IMR-90 (cell line): ENCODE measurements around the gene TIMM29. TPM values are rescaled to one million over a fixed set of nuclear protein-coding genes. Genes with fewer than 3 reads are reported as not detected.

Source experiments
- ATAC-seq: fragments of 200-7000 bp; cut with Tn5 transposase; 2 replicates; pipeline ENCODE4 v1.9.1; 2020; ENCODE audit warnings: low read depth, mild to moderate bottlenecking, moderate library complexity
- BruUV-seq: library from RNA; stranded (reverse); fragments of 400-500 nt; replicated peaks from 2 replicates; lab custom pipeline; 2021; lab: Mats Ljungman, UMichigan
- CTCF ChIA-PET: fragments of 300-600 bp; formaldehyde crosslinking; extraction: SDS; loops from one replicate; lab custom pipeline; 2021; ENCODE audit warnings: antibody characterized with exemption; lab: Yijun Ruan, JAX
- POLR2A ChIA-PET: fragments of 300-600 bp; sonication (Branson Sonifier 250); formaldehyde crosslinking; loops from one replicate; lab custom pipeline; 2022; ENCODE audit warnings: antibody characterized with exemption; ENCODE audit not compliant: unreplicated experiment; lab: Charles Lee
- DNase-seq: peaks from one replicate; pipeline ENCODE4 v3.0.0; 2013
- H2AFZ ChIP-seq: replicated peaks from 2 replicates; pipeline ENCODE3; 2013; ENCODE audit warnings: low read length, mild to moderate bottlenecking; ENCODE audit not compliant: poor library complexity
- H2AK5ac ChIP-seq: 2 replicates; pipeline ENCODE4 v1.6.1; 2013; ENCODE audit warnings: low read depth, low read length, inconsistent platforms
- H2AK9ac ChIP-seq: replicated peaks from 2 replicates; pipeline ENCODE3; 2013; ENCODE audit warnings: mild to moderate bottlenecking, low read depth, low read length, moderate library complexity; ENCODE audit not compliant: poor library complexity
- H2BK120ac ChIP-seq: 2 replicates; pipeline ENCODE4 v1.6.1; 2013; ENCODE audit warnings: low read depth, low read length, inconsistent platforms
- H2BK15ac ChIP-seq: 3 replicates; pipeline ENCODE4 v1.6.1; 2013; ENCODE audit warnings: low read depth, low read length, inconsistent platforms
- H2BK20ac ChIP-seq: 2 replicates; pipeline ENCODE4 v1.6.1; 2013; ENCODE audit warnings: low read depth, mild to moderate bottlenecking, inconsistent platforms, low read length, moderate library complexity
- H2BK5ac ChIP-seq: 2 replicates; pipeline ENCODE4 v1.6.1; 2013; ENCODE audit warnings: mild to moderate bottlenecking, low read depth, low read length, inconsistent platforms; ENCODE audit not compliant: poor library complexity, severe bottlenecking
- H3K14ac ChIP-seq: replicated peaks from 2 replicates; pipeline ENCODE4 v1.6.1; 2013; ENCODE audit warnings: low read depth, low read length, inconsistent platforms
- H3K18ac ChIP-seq: 2 replicates; pipeline ENCODE4 v1.6.1; 2013; ENCODE audit warnings: low read depth, low read length, control low read depth
- H3K23ac ChIP-seq: 2 replicates; pipeline ENCODE4 v1.6.1; 2013; ENCODE audit warnings: low read depth, low read length, inconsistent platforms
- H3K27ac ChIP-seq: 2 replicates; pipeline ENCODE4 v1.5.1; 2013; ENCODE audit warnings: mild to moderate bottlenecking, control low read depth, low read length; ENCODE audit not compliant: insufficient read depth
- H3K27me3 ChIP-seq: 2 replicates; pipeline ENCODE4 v1.6.1; 2013; ENCODE audit warnings: low read length; ENCODE audit not compliant: control insufficient read depth, insufficient read depth
- H3K36me3 ChIP-seq: 2 replicates; pipeline ENCODE4 v1.6.1; 2013; ENCODE audit warnings: low read length, mixed read lengths; ENCODE audit not compliant: control insufficient read depth, insufficient read depth
- H3K4ac ChIP-seq: 2 replicates; pipeline ENCODE4 v1.6.1; 2013; ENCODE audit warnings: low read depth, low read length, inconsistent platforms
- H3K4me1 ChIP-seq: 2 replicates; pipeline ENCODE4 v1.6.1; 2013; ENCODE audit warnings: low read length, mixed read lengths; ENCODE audit not compliant: control insufficient read depth, insufficient read depth
- H3K4me2 ChIP-seq: 2 replicates; pipeline ENCODE4 v1.6.1; 2013; ENCODE audit warnings: low read depth, mild to moderate bottlenecking, control low read depth, low read length, moderate library complexity
- H3K4me3 ChIP-seq: 2 replicates; pipeline ENCODE4 v1.5.1; 2013; ENCODE audit warnings: low read depth, mild to moderate bottlenecking, control low read depth, low read length, moderate library complexity; ENCODE audit not compliant: insufficient read depth
- H3K56ac ChIP-seq: 2 replicates; pipeline ENCODE4 v1.6.1; 2013; ENCODE audit warnings: low read length, inconsistent platforms; ENCODE audit not compliant: insufficient read depth; ENCODE audit errors: extremely low read depth
- H3K79me1 ChIP-seq, 2 experiments: 2 replicates each; pipeline ENCODE4 v1.6.1; 2013; ENCODE audit warnings: low read length in 2 of 2, inconsistent platforms in 1 of 2, low read depth in 1 of 2
- H3K9ac ChIP-seq: 2 replicates; pipeline ENCODE4 v1.6.1; 2013; ENCODE audit warnings: low read depth, low read length, control low read depth
- H3K9me1 ChIP-seq: 2 replicates; pipeline ENCODE4 v1.6.1; 2013; ENCODE audit warnings: low read length, inconsistent platforms; ENCODE audit not compliant: insufficient read depth
- H3K9me3 ChIP-seq: 2 replicates; pipeline ENCODE4 v1.6.1; 2013; ENCODE audit warnings: low read length; ENCODE audit not compliant: control insufficient read depth, insufficient read depth
- H4K20me1 ChIP-seq: 2 replicates; pipeline ENCODE4 v1.6.1; 2013; ENCODE audit warnings: low read length, inconsistent platforms; ENCODE audit not compliant: insufficient read depth
- H4K5ac ChIP-seq: 2 replicates; pipeline ENCODE4 v1.6.1; 2013; ENCODE audit warnings: mild to moderate bottlenecking, low read depth, low read length, control low read depth
- H4K8ac ChIP-seq, 2 experiments: 2 replicates each; pipeline ENCODE4 v1.6.1; 2013; ENCODE audit warnings: low read depth in 2 of 2, low read length in 2 of 2, control low read depth in 1 of 2, inconsistent platforms in 1 of 2
- H4K91ac ChIP-seq: 2 replicates; pipeline ENCODE4 v1.6.1; 2013; ENCODE audit warnings: low read depth, low read length, inconsistent platforms; ENCODE audit not compliant: insufficient read depth
- BHLHE40 ChIP-seq: fragments of 150-350 bp; IDR thresholded peaks from 2 replicates; pipeline ENCODE4 v1.6.1; 2016; ENCODE audit warnings: mild to moderate bottlenecking, low read depth, low read length
- CEBPB ChIP-seq: IDR thresholded peaks from 2 replicates; pipeline ENCODE4 v1.6.1; 2012; ENCODE audit warnings: low read depth, low read length, improper control_type of control experiment
- CHD1 ChIP-seq: IDR thresholded peaks from 2 replicates; pipeline ENCODE4 v1.6.1; 2012; ENCODE audit warnings: low read depth, low read length, improper control_type of control experiment
- CTCF ChIP-seq: conservative IDR thresholded peaks from 2 replicates; pipeline ENCODE4 v1.5.1; 2012; ENCODE audit warnings: mild to moderate bottlenecking, low read depth, low read length, improper control_type of control experiment
- FOS ChIP-seq: fragments of 150-350 bp; IDR thresholded peaks from 2 replicates; pipeline ENCODE4 v1.6.1; 2016; ENCODE audit warnings: low read depth, low read length
- MAFK ChIP-seq: IDR thresholded peaks from 2 replicates; pipeline ENCODE4 v1.6.1; 2012; ENCODE audit warnings: low read depth, low read length, improper control_type of control experiment
- MAZ ChIP-seq: IDR thresholded peaks from 2 replicates; pipeline ENCODE4 v1.6.1; 2012; ENCODE audit warnings: low read depth, mild to moderate bottlenecking, low read length, improper control_type of control experiment, moderate library complexity, borderline replicate concordance
- MXI1 ChIP-seq: IDR thresholded peaks from 2 replicates; pipeline ENCODE4 v1.6.1; 2012; ENCODE audit warnings: low read depth, mild to moderate bottlenecking, low read length, moderate library complexity, borderline replicate concordance
- NFE2L2 ChIP-seq: fragments of 150-350 bp; IDR thresholded peaks from 2 replicates; pipeline ENCODE4 v1.6.1; 2016; ENCODE audit warnings: low read depth, mild to moderate bottlenecking, low read length
- POLR2A ChIP-seq: IDR thresholded peaks from 2 replicates; pipeline ENCODE4 v1.6.1; 2012; ENCODE audit warnings: mild to moderate bottlenecking, low read depth, low read length
- RAD21 ChIP-seq: IDR thresholded peaks from 2 replicates; pipeline ENCODE4 v1.6.1; 2012; ENCODE audit warnings: low read length, improper control_type of control experiment
- RCOR1 ChIP-seq: IDR thresholded peaks from 2 replicates; pipeline ENCODE4 v1.6.1; 2012; ENCODE audit warnings: mild to moderate bottlenecking, low read length, improper control_type of control experiment; ENCODE audit not compliant: insufficient replicate concordance
- RFX5 ChIP-seq: IDR thresholded peaks from 2 replicates; pipeline ENCODE4 v1.8.0; 2012; ENCODE audit warnings: low read depth, mild to moderate bottlenecking, low read length, moderate library complexity
- USF2 ChIP-seq: fragments of 150-350 bp; IDR thresholded peaks from 2 replicates; pipeline ENCODE4 v1.6.1; 2017; ENCODE audit warnings: mild to moderate bottlenecking, antibody characterized with exemption, low read length, low read depth
- WGBS, 2 experiments: methylation state at CpG; one replicate each; pipeline versions ENCODE4 v1.1.5 to v1.1.7; 2013; ENCODE audit warnings: missing lambda C conversion rate in 2 of 2; ENCODE audit not compliant: insufficient read length in 1 of 2; ENCODE audit errors: extremely low coverage in 2 of 2; 5-methylcytosine and 5-hydroxymethylcytosine counted together
- dilution Hi-C: fragments of 300-500 bp; cut with HindIII; formaldehyde crosslinking; loops from one replicate; pipeline ENCODE4 v1.14.3; 2018; ENCODE audit warnings: low sequenced_read_pairs; ENCODE audit not compliant: unreplicated experiment
- in situ Hi-C: fragments of 300-500 bp; cut with MboI; formaldehyde crosslinking; loops from 3 replicates; pipeline ENCODE4 v1.14.3; 2019; ENCODE audit warnings: low sequenced_read_pairs, inconsistent platforms, mixed read lengths
- intact Hi-C: fragments of 100-400 bp; cut with micrococcal nuclease; formaldehyde crosslinking; loops from 2 replicates; pipeline ENCODE4 v1.10.0; 2022
- polyA plus RNA-seq, 3 experiments: library from polyadenylated mRNA; depleted of rRNA; stranded (reverse); fragments of >200 nt; gene quantifications; 2 replicates each; pipeline ENCODE4 v1.2.3, GENCODE V29; 2012; ENCODE audit warnings: low replicate concordance in 1 of 3
- total RNA-seq: library from RNA; depleted of rRNA; stranded (reverse); fragments of >200 nt; gene quantifications from 2 replicates; pipeline ENCODE4 v1.2.3, GENCODE V29; 2012
- TF ChIP-seq, protein P1 (sequence below): fragments of 150-350 bp; IDR thresholded peaks from 2 replicates; pipeline ENCODE4 v1.6.1; 2016; ENCODE audit warnings: low read depth, mild to moderate bottlenecking, low read length, moderate library complexity, borderline replicate concordance

The TIMM29 gene
- total and polyA plus RNA-seq, 2 of the 4 experiments (the other 2 are of a cell fraction), result 9.3 to 13.4 TPM

GRCh38 chr19:10894911-10895213 is 33.7 kb upstream of the TIMM29 start:
- Histone ChIP-seq H4K8ac (no peak overlapping the region), H3K4ac (no peak overlapping the region), H4K91ac (no peak overlapping the region), H3K4me3 (no peak overlapping the region), H3K23ac (no peak overlapping the region), H2AFZ (no peak overlapping the region), H4K5ac (no peak overlapping the region), H3K9ac (no peak overlapping the region), H2BK5ac (no peak overlapping the region), H3K56ac (no peak overlapping the region), H2AK9ac (no peak overlapping the region), H3K79me1 (peaks cover 32 to 87% of the 10 kb centered on the region in 2 experiments), H3K36me3 (no peaks in the 10 kb centered on the region), H3K4me2 (no peak overlapping the region), H3K9me3 (no peaks in the 10 kb centered on the region), H4K20me1 (peaks cover 72% of the 10 kb centered on the region), H3K4me1 (peaks cover 16% of the 10 kb centered on the region), H3K9me1 (peaks cover 31% of the 10 kb centered on the region), H2BK20ac (no peak overlapping the region), H2BK15ac (no peak overlapping the region), H3K14ac (no peak overlapping the region), H3K27me3 (no peaks in the 10 kb centered on the region), H2BK120ac (no peak overlapping the region), H2AK5ac (no peak overlapping the region), H3K27ac (no peak overlapping the region), H3K18ac (no peak overlapping the region)
- in situ Hi-C loops (no loop called here), intact Hi-C loops (no loop called here), dilution Hi-C loops (no loop called here)
- no peak for DNase-seq
- no TSS peak for BruUV-seq
- WGBS, 2 experiments, result no CpG with 5 or more reads among the region's 7 CpGs
- TF ChIP-seq RFX5 (no peak), CEBPB (no peak), POLR2A (no peak), MXI1 (no peak), BHLHE40 (no peak), CTCF (no peak), USF2 (no peak), CHD1 (no peak), MAZ (no peak), MAFK (no peak), NFE2L2 (no peak), RAD21 (no peak), RCOR1 (no peak), FOS (no peak)
- TF ChIP-seq, protein P1, sequence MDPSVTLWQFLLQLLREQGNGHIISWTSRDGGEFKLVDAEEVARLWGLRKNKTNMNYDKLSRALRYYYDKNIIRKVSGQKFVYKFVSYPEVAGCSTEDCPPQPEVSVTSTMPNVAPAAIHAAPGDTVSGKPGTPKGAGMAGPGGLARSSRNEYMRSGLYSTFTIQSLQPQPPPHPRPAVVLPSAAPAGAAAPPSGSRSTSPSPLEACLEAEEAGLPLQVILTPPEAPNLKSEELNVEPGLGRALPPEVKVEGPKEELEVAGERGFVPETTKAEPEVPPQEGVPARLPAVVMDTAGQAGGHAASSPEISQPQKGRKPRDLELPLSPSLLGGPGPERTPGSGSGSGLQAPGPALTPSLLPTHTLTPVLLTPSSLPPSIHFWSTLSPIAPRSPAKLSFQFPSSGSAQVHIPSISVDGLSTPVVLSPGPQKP, result no peak
- POLR2A ChIA-PET, result no interaction called here
- CTCF ChIA-PET, result no interaction called here
- ATAC-seq, result no peak
